T1000 (cell line): Measurements from ENCODE around the gene FAM222A.

Experiments
- DNase-seq: peaks from one replicate; lab custom pipeline; 2025; ENCODE audit warnings: mixed read lengths; lab: John Stamatoyannopoulos, UW

The FAM222A gene

DNA sequence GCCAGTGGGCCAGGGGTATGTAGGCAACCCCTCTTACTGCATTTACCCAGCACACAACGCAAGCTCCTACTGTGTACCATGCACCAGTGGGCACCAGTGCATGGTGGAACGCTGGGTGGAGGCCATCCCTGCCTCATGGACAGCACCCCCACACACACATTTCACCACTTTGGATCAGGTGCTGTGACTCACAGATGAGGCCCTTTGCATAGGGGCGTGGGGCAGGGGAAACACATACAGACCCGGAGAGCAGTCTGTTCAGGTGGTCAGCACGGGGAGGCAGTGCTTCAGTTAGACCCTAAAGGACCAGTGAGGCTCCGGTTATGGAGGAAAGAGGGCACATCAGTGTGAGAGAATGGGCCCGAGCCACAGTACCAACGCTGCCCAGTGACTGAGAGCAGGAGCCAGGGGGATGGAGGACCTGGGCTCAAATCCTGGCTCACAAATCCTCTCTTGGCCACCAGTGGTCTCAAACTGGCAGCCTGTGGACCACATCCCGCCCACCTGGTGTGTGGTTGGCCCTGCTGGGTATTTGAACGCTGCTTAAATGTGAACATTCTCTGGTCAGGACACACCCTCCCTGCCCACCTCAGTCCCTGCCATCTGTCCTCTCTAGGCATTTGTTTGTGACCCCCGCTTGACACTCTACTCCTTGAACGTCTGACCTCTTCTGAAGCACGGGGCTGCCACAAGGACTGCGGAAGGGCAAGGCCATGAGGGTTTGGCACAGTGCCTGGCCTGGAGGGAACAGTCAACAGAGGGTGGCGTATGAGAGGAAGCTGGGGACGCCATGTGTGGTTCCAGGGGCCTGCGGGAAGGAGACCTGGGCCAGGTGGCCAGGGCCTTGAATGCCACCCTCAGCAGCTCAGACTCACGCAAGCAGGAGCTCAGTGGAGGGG is 46.7 kb downstream of the FAM222A start:
- DNase-seq: no peak

DNA sequence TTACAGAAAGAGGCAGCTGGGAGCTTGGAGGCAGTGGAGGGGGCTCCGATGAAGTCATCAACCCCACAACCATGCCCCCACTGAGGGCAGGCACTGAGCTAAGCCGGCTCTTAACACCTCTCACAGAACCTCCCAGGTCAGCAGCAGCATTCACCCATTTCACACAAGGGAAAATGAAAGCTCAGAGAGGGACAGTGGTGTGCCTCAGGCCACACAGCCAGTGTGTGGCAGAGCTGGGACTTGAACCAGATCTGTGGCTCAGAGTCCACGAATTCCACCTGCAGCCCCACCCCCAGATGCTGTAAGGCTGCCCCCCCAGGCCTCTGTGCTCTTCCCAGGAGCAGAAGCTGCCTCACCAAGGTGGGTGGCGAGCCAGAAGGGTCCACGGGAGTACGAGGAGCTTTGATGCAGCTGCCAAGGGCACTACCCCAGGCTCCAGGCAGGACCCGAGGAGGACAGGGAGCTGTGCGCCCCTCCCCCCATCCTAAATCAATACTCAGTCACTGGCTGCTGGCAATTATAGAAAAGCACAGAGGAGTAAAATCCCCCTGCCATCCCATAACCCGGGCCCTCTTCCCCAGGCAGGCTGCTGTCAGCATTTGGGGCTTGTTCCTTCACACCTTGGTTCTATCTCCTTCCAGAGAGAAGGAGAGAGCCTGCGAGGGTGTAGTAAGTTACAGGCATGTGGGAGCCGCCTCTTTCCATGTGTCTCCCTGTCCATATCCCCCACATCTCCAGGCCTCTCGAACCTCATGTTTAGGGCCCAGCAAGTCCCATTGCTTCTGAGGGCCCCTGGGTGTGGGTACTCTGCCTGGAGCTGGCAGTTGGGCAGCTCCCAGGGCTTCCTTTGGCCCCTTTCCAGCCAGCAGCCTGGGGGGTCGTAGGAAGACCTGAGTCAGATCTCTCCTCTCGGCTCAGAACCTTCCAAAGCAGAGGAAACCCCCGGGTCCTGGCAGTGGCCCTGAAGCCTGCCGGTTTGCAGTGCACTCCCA is 47.6 kb downstream of the FAM222A start:
- DNase-seq: peak; percentile 5

DNA sequence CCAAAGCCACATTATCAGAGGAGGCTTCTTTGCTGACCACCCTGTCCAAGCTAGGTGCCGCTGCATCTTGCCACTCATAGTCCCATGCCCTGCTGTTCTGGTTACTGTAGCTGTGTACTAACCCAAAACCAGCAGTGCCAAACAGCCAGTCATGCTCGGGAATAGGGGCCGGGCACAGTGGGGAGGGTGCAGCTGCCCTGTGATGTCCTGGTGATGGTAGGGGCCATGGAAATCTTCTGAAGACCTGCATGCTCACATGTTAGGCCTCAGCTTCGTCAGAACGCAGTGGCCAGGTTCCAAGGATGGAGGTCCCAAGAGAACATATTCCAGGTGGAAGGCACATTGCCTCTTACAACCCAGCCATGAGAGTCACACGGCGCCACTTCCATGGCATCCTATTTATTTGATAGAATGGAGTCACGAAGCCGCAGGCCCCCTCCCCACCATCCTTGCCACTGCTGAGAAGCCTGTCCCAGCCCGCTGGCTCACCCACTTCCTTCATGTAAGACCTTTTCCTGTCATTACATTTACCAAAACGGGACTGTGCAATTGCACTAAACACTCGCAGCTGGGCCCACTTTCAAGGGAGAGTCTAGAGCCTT is 48.5 kb downstream of the FAM222A start:
- DNase-seq: no peak

DNA sequence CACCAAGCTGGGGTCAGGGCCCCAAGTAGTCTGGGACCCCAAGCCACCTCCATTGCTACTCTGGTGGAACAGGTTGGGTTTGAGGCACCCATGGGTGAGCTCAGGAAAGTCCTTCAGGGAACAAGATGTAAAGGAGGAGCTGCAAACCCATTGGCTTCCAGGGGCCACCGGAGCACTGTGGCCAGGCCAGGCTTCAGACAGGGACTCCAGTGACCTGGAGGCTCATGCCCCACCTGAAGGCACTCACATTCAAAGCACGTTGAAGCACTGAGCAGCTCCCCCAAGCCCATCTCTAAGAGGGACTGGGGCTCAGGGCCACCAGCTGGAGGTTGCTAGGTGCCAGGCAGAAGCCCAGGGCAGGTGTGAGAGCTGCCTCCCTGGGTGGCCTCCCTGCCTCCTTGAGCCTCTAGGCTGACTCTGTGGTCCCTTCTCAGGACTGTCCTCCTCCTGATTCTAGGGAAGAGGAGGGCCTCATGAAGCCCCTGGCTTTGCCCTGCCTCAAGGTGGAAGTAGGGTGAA is 49.1 kb downstream of the FAM222A start:
- DNase-seq: no peak

DNA sequence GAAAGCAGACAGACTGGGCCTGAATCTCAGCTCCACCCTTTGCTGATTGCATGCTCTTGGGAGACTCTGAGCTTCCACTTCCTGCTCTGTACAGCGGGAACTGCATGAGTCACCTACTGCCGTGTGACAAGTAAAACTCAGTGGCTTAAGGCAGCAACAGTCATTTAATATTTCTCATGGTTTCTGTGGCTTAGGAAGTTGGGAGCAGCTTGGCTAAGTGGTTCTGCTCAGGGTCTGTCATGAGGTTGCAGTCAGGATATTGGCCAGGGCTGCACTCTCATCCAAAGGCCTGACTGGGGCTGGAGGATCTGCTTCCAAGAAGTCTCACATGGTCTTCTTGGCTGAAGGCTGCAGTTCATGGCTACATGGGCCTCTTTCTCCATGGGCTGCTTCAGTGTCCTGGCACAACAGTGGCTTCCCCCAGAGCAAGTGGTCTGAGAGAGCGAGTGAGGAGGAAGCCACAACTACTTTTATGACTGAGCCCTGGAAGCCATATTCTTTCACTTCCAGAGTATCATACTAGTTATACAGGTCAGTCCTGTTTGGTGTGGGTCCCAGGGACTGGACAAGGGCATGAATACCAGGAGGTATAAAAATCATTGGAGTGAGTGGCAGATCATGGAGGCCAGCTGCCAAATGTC is 49.7 kb downstream of the FAM222A start:
- DNase-seq: peak; percentile 35

DNA sequence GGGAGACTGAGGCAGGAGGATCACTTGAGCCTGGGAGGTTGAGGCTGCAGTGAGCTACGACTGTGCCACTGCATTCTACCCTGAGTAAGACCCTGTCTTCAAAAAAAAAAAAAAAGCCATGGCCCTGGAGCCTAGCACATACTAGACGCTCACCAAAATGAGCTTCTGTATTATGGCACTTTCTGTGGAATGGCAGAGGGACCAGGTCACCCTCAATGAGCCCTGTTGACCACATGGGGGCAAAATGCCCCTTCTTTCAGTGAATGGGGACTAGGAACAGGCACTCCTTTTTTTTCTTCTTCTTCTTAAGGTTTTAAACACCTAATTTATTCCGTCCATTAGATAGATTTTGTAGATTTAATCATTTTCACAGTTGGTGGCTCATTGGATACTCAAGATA is 50.5 kb downstream of the FAM222A start:
- DNase-seq: no peak

DNA sequence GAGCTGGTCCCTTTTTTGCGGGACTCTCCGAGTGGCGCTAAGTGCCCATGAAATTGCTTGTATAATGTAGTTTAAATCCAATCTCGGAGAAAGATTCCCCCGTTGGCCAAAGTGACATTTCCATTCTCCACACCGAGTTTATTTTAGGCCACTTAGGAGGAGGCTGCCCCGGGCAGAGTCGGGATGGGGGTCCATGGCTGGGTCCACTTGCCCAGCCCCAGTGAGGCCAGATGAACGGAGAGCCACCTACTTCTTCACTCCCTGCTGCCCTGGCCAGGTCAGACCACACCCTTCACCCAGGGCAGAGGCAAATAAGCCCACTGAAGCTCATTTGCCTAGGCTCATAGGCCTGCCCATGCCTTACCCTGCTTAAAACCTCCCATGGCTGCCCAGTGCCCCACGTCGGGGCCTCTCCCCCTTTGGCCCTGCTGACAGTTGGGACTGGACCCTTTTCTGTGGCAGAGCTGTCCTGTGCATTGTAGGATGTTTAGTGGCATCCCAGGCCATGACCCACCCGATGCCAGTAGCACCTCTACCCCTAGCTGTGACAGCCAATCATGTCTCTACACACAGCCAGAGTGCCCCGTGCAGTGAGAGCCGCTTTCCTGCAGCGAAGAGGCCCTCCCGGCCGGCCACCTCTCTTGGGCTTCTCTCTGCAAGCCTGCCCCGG is 51.3 kb downstream of the FAM222A start:
- DNase-seq: no peak

DNA sequence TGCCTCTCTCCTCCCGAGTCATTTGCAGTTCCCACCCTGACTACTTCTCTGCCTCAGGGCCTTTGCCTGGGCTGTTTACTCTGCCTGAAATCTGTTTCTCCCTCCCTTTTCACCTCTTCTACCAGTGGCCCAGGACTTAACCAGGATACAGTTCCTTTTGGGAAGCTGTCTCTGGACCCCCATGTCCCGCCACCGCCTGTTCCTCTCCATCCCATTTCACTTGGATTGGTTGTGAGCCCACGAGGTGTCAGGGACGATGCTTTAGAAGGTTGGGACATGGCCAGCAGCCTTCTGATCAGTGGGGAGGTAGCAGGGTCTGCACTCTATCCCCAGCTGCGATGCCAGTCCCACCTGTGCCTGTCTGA is 51.8 kb downstream of the FAM222A start:
- DNase-seq: no peak

DNA sequence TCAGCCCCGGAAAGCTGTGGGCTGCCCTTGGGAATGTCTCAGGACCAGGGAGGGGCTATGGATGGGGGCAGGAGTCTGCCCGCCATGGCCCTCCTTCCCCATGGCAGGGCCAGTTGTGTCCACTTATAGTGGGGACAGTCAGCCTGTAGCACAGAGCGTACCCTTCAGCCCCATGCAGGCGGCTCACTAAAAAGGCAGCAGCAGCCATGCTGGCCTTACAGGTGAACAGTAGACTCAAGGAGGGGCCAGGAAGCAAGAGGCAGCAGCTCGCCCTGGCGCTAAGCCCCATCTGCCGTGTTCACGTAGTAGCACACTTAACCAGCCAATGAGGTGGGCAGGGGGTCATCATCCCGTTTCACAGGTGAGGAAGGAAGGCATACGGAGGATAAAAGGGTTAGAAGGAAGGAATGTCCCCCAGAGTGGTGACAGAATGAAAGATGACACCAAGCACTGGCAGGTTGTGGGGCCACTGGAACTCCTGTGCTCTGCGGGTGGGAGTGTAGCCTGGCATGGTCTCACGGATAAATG is 52.7 kb downstream of the FAM222A start:
- DNase-seq: no peak

DNA sequence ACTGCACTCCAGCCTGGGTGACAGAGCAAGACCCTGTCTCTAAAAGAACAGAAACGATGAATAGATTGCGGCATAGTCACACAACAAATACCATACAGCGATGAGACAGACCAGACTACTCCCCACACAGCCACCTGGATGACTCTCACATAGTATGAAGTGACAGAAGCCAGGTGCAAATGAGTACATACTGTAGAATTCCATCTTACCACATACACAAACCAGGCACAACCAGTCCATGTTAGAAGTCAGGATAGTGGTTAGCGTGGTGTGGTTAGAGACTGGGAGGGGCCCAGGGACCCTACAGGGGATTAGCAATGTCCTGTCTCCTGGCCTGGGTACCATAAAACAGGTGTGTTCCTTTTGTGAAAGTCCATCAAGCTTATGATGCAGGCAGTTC is 53.8 kb downstream of the FAM222A start:
- no peak for DNase-seq

DNA sequence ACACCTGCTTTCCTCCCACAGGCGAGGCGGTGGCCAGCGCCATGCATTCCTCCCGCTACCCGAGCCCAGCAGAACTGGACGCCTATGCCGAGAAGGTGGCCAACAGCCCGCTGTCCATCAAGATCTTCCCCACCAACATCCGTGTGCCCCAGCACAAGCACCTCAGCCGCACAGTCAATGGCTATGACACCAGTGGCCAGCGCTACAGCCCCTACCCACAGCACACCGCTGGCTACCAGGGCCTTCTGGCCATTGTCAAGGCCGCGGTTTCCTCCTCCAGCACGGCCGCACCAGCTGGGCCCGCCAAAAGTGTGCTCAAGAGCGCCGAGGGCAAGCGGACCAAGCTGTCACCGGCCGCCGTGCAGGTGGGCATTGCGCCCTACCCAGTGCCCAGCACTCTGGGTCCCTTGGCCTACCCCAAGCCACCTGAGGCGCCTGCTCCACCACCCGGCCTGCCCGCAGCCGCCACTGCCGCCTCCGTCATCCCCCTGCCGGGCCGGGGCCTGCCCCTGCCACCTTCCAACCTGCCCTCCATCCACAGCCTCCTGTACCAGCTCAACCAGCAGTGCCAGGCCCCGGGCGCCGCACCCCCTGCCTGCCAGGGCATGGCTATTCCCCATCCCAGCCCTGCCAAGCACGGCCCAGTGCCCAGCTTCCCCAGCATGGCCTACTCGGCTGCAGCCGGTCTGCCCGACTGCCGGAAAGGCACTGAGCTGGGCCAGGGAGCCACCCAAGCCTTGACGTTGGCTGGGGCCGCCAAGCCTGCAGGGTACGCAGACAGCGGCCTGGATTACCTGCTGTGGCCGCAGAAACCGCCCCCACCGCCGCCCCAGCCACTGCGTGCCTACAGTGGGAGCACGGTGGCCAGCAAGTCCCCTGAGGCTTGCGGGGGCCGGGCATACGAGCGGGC is 54.6 kb downstream of the FAM222A start:
- DNase-seq: no peak

DNA sequence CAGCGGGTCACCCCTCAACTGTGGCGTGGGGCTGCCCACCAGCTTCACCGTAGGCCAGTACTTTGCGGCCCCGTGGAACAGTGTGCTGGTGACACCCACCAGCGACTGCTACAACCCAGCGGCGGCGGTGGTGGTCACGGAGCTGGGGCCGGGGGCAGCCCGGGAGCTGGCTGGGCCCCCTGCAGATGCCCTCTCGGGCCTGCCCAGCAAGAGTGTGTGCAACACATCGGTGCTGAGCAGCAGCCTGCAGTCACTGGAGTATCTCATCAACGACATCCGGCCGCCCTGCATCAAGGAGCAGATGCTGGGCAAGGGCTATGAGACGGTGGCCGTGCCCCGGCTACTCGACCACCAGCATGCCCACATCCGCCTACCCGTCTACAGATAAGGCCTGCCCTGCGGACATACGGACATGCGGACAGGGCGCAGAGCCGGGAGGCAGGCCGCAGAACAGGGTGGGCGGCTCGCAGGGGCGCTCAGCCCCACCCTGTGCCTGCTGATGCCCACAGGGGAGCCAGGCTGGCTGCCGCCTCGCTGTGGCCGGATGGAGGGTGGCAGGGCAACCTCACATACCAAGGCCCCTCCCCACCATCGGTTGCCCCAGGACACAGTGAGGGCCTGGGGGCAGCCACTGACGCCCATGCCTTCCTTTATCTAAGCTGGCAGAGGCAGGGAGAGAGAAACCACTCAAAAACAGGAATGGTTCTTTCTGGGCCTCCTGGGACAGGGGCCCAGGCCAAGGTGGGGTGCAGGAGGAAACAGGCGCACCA is 55.5 kb downstream of the FAM222A start:
- DNase-seq: no peak

DNA sequence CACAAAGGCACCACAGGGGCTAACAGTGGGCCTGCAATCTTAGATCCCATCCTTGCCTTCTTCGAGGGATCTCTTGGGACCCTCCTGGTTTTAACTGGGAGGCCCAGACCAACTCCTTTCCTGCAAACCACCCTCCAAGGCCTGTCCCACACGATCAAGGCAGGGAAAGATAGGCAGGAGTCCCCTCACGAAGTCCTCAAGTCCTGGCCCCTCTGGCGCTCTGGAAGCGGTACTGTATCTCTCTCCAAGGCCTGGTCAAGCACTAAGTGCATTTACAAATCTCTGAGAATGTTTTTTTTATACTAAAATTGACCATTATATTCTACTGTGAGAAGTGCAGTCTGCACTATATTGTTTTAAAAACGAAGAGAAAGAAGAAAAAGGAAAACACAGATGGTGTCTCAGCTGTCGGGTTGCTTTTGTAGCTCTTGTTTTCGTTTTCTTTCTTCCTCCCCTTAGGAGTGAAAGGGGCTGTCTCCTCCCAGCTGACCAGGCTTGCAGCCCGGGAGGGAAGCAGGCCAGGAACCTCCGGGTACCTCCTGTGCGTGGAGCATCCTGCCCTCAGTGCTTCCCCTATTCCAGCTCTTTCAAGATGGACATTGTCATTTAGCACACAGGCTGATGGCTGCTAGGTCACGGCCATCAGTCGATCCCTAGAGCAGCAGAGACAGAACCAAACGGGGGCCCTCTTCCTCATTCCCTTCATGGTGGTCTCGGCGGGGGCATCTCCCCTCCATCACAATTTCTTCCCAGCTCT is 56.7 kb downstream of the FAM222A start:
- DNase-seq: no peak

DNA sequence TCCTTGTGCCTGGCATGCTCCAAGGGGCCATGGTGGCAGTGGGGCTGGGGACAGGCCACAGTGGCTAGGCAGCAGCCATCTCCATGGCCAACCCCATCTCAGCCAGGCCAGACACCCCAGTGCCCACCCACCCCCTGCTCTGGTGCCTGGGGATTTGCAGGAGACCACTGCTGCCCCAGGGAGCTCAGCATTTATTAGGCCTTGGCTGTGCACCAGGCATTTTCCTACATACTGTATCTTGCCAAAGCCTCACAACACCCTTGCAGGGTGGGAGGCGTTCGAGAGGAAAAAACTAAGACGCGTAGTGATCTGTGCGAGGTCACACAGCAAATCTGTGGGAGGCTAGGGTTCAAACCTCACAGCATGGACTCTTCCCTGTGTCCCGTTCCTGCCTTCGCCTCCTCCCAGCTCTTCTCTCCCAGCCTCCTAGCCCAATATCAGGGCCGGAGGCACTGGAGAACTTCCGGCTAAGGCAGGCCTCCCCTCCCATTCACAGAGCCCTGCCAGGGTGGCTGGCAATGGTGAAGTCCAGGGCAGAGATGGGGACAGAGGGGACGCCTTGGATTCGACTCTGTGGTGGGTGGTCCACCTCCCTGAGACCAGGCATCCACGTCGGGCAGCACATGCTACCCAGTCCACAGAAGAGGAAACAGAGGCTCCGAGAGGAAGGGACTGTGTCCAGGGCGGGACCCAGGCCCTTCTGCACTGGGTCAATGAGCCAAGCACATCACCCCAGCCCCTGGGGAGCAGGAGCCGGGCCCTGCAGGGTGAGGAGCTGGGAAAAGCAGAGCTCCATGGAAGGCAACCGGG is 57.4 kb downstream of the FAM222A start:
- no peak for DNase-seq

DNA sequence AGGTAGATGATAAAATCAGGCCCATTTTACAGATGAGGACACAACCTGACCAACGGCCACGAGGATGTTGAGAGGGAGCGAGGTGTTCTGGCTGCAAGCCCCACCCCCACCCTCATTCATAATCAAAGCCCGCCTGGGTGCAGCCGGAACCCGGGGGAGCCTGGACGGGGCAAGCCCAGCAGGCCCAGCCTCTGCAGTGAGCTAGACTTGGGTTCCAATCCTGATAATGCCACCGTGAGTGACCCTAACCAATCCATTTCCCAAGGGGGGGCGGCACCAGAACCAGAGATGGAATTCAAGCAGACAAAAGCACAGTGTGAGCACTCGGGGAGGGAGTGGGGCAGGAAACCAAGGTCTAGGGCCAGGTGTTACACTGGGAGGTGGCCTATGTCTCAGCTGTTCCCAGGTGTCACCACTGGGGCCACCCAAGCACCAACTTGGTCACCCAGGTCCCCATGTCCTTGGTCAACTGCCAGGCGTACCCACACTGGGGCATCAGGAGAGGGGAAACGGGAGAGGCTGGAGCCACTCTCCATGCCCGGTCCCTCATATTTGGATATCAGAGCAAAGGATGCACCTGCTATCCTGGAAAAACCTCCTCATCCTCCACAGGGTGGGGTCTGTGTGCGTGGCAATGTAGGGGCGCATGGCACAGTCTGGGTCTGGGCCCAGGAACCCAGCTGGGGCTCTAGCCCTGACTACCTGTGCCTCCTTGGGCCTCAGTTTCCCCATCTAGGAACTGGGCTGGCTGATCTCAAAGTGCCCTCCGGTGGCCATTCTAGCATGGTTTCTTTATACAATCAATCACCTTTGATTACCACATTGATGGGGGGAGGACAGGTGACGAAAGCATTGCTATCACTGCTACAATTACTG is 58.4 kb downstream of the FAM222A start:
- DNase-seq: no peak

DNA sequence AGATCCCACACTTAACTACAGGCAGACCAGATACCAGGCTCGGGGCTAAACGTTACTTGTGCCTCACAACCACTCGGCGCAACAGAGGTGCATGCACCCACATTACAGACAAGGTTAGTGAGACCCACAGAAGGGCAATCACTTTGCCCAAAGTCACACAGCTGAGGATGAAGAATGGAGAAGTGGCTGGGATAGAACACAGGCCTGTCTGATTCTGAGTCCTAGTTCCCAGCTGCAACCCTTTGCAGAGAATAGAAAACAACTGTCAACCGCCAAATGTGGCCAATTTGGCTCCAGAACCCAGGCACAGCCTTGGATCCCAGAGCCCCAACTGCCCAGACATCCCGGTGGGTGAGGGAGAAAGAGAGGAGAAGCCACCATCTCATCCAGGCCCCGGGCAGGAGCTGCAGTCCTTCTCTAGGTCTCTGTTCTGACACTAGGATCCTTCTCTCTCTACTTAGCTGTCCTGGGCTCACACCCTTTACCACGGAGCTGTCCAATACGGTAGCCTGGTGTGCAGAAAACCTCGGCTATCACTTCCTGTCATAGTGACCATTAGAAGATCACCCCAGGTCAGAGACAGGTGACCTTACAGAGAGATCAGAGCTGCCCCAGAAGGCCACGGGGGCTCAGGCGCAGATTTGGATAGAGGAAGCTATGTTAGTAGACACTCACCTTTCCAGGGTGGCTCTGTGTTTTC is 59.1 kb downstream of the FAM222A start:
- no peak for DNase-seq
